GM18870 (cell line): Measurements from ENCODE around the gene MARCO.
"Not testable (repeated sequence)": the region's sequence is repeated elsewhere in the genome, so short reads cannot be mapped to it uniquely, and the experiment has no call there.

Source experiments
- ATAC-seq: cut with Tn5 transposase; IDR thresholded peaks from one replicate; pipeline ENCODE4 v1.9.1; 2021; ENCODE audit warnings: moderate library complexity; ENCODE audit not compliant: unreplicated experiment

Gene MARCO

GRCh38 chr2:119028327-119029174 is 86.6 kb downstream of the MARCO start:
- ATAC-seq: no peak

GRCh38 chr2:119029297-119029696 is 87.3 kb downstream of the MARCO start:
- no peak for ATAC-seq

- not testable (repeated sequence) for ATAC-seq
Measured at GRCh38 chr2:119037922-119038321, 95.9 kb downstream of the MARCO start.

- no peak for ATAC-seq
Measured at GRCh38 chr2:119040730-119041129, 98.7 kb downstream of the MARCO start.
